Urinary bladder (tissue), 4 donors: ENCODE measurements around the gene RBPJL. TPM values are rescaled to one million over a fixed set of nuclear protein-coding genes. Genes with fewer than 3 reads are reported as not detected.

ENCODE experiments used
- DNase-seq: peaks from one replicate; pipeline ENCODE4 v3.0.0-alpha.2; 2015; ENCODE audit errors: extremely low spot score
- H3K27ac ChIP-seq: one replicate; pipeline ENCODE4 v1.5.1; 2013; ENCODE audit warnings: low read depth, mild to moderate bottlenecking, moderate library complexity
- H3K36me3 ChIP-seq: one replicate; pipeline ENCODE4 v1.6.1; 2013; ENCODE audit warnings: mild to moderate bottlenecking, moderate library complexity; ENCODE audit not compliant: insufficient read depth
- H3K4me1 ChIP-seq: one replicate; pipeline ENCODE4 v1.6.1; 2013; ENCODE audit warnings: mild to moderate bottlenecking, moderate library complexity; ENCODE audit not compliant: insufficient read depth
- H3K4me3 ChIP-seq: one replicate; pipeline ENCODE4 v1.5.1; 2013; ENCODE audit warnings: low read depth, low read length
- WGBS: extraction: QIAGEN DNeasy Blood & Tissue Kit; methylation state at CpG from one replicate; pipeline ENCODE4 v1.1.7; 2013; 5-methylcytosine and 5-hydroxymethylcytosine counted together
- polyA plus RNA-seq: library from polyadenylated mRNA; stranded (reverse); fragments of 200-250 nt; gene quantifications from one replicate; pipeline ENCODE4 v1.2.3, GENCODE V29; 2013
- total RNA-seq: library from RNA; depleted of rRNA; stranded (reverse); fragments of >200 nt; gene quantifications from one replicate; pipeline ENCODE4 v1.2.3, GENCODE V29; 2014
- donor health status: healthy with polysubstance abuse.
- donor health status: healthy.

RBPJL gene, protein sequence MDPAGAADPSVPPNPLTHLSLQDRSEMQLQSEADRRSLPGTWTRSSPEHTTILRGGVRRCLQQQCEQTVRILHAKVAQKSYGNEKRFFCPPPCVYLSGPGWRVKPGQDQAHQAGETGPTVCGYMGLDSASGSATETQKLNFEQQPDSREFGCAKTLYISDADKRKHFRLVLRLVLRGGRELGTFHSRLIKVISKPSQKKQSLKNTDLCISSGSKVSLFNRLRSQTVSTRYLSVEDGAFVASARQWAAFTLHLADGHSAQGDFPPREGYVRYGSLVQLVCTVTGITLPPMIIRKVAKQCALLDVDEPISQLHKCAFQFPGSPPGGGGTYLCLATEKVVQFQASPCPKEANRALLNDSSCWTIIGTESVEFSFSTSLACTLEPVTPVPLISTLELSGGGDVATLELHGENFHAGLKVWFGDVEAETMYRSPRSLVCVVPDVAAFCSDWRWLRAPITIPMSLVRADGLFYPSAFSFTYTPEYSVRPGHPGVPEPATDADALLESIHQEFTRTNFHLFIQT
- not detected for total RNA-seq
- polyA plus RNA-seq, result not detected

- 24% methylated on average over 41 of the region's 41 CpGs for WGBS
Measured at GRCh38 chr20:45306431-45306982, at the start of gene RBPJL. Gene RBPJL, plus strand, starts transcription at chr20:45306840. Its CDS starts 83 bp downstream, at chr20:45306923.

GRCh38 chr20:45257161-45257560, 49.5 kb upstream of the RBPJL start:
- DNase-seq, result no peak
- Histone ChIP-seq H3K4me3 (no peak overlapping the region), H3K36me3 (no peaks in the 10 kb centered on the region), H3K4me1 (no peaks in the 10 kb centered on the region), H3K27ac (no peak overlapping the region)
- 72% methylated on average over 3 of the region's 3 CpGs for WGBS

More at GRCh38 chr20:45306431-45306982, at the start of gene RBPJL:
- DNase-seq, result no peak
- Histone ChIP-seq H3K4me1 (no peaks in the 10 kb centered on the region), H3K36me3 (no peaks in the 10 kb centered on the region), H3K4me3 (no peak within 1 kb of the TSS), H3K27ac (no peak within 1 kb of the TSS)

DNA sequence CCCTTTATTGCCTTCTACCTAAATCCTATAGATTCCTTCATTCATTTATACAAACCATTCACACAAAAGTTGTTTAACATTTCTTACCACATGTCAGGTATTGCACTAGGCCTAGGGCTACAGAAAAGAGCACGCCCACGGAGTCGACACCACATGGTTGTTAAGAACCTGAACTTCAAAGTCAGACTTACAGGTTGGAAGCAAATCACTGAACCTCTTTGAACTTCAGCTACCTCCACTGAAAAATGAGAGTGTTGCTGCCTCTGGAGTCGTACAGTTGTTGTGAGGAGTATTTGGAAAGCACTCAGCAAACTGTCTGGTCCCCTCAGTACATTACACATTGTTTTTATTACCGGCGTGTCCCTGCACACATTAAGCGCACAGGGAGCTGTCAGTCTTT, 48.9 kb upstream of the RBPJL start:
- 85% methylated on average over 7 of the region's 7 CpGs for WGBS

GRCh38 chr20:45258259-45258658, 48.4 kb upstream of the RBPJL start:
- no peaks in the 10 kb centered on the region for H3K4me1 ChIP-seq
- H3K36me3 ChIP-seq, result no peaks in the 10 kb centered on the region
- DNase-seq, result no peak
- H3K27ac ChIP-seq, result no peak overlapping the region
- 92% methylated on average over 3 of the region's 3 CpGs for WGBS
- no peak overlapping the region for H3K4me3 ChIP-seq

More for the DNA sequence above, 48.9 kb upstream of the RBPJL start:
- Histone ChIP-seq H3K4me1 (no peaks in the 10 kb centered on the region), H3K36me3 (no peaks in the 10 kb centered on the region), H3K27ac (no peak overlapping the region), H3K4me3 (no peak overlapping the region)
- DNase-seq, result no peak

- Histone ChIP-seq H3K4me3 (no peak overlapping the region), H3K36me3 (no peaks in the 10 kb centered on the region), H3K4me1 (no peaks in the 10 kb centered on the region), H3K27ac (no peak overlapping the region)
- no peak for DNase-seq
- WGBS, result 55% methylated on average over 2 of the region's 2 CpGs
Measured at GRCh38 chr20:45258664-45259063, 48.0 kb upstream of the RBPJL start.

DNA sequence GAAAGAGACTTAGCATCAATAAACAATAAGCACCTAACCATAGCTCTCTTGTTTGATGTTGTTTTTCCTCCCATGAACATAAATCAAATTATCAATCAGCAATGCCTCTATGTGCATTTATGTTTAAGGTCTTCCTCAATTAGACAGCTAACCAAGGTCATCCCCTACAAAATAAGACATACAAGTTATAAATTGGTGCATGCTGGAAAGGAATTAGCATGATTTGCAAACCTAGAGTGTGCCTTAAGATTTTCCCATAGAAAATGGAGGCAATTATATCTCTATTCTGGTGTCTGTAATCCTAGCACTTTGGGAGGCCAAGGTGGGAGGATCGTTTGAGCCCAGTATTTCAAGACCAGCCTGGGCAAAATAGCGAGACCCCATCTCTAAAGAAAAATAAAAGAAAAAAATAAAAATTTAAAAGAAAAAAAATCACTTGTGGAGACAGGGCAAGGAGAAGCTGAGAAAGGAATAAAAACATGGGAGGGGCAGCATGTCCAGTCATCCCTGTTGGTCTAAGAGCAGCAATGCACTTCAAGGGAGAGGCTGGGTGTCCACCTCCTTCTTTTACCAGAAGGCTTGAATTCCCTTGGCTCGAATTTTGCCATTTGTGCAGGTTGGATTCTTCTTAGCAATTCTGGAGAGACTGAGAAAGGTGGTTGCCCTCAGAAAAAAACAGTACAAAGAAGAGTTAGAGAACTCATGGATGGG, 42.9 kb upstream of the RBPJL start:
- whole genome bisulfite sequencing, result 84% methylated on average over 3 of the region's 3 CpGs

DNA sequence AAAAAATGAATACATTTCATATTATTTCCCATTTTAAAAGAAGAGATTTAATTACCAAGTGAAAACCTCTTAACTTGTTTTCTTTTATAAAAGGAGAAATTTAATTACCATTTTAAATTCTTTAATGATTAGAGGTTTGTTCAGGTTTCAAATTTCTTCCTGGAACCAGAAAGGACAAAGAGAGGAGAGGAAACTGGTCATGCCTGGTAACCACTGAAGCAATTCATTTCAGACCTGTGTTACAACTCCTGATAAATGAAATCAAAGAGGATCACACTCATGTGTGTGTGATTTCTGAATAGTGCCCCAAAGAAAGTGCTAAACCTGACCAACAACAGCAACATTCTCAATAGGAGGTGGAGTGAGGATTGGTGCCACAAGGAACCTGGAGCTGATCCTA, 39.7 kb upstream of the RBPJL start:
- no peak for DNase-seq
- H3K36me3 ChIP-seq, result no peaks in the 10 kb centered on the region
- no peak overlapping the region for H3K4me3 ChIP-seq
- no peaks in the 10 kb centered on the region for H3K4me1 ChIP-seq
- H3K27ac ChIP-seq, result no peak overlapping the region

More for the DNA sequence above, 42.9 kb upstream of the RBPJL start:
- H3K36me3 ChIP-seq, result no peaks in the 10 kb centered on the region
- no peak overlapping the region for H3K27ac ChIP-seq
- no peaks in the 10 kb centered on the region for H3K4me1 ChIP-seq
- H3K4me3 ChIP-seq, result no peak overlapping the region
- DNase-seq, result no peak

GRCh38 chr20:45268531-45268930, 38.1 kb upstream of the RBPJL start:
- H3K4me1 ChIP-seq, result no peaks in the 10 kb centered on the region
- no peak overlapping the region for H3K27ac ChIP-seq
- 53% methylated on average over 3 of the region's 3 CpGs for WGBS
- no peak overlapping the region for H3K4me3 ChIP-seq
- no peaks in the 10 kb centered on the region for H3K36me3 ChIP-seq
- DNase-seq, result no peak

GRCh38 chr20:45269056-45269455, 37.6 kb upstream of the RBPJL start:
- no peaks in the 10 kb centered on the region for H3K4me1 ChIP-seq
- H3K36me3 ChIP-seq, result no peaks in the 10 kb centered on the region
- H3K27ac ChIP-seq, result peak overlapping the region; percentile 35
- no peak overlapping the region for H3K4me3 ChIP-seq
- DNase-seq, result no peak
- WGBS, result 77% methylated on average over 3 of the region's 3 CpGs

GRCh38 chr20:45269754-45270270, 36.8 kb upstream of the RBPJL start:
- H3K4me1 ChIP-seq, result no peaks in the 10 kb centered on the region
- DNase-seq, result no peak
- WGBS, result 76% methylated on average over 4 of the region's 4 CpGs
- no peaks in the 10 kb centered on the region for H3K36me3 ChIP-seq
- H3K4me3 ChIP-seq, result no peak overlapping the region
- H3K27ac ChIP-seq, result no peak overlapping the region

- Histone ChIP-seq H3K4me3 (no peak overlapping the region), H3K27ac (no peak overlapping the region), H3K36me3 (no peaks in the 10 kb centered on the region), H3K4me1 (no peaks in the 10 kb centered on the region)
- WGBS, result 65% methylated on average over 3 of the region's 3 CpGs
- DNase-seq, result no peak
Measured at GRCh38 chr20:45275338-45275737, 31.3 kb upstream of the RBPJL start.

- no peak for DNase-seq
- Histone ChIP-seq H3K27ac (no peak overlapping the region), H3K4me1 (no peaks in the 10 kb centered on the region), H3K4me3 (no peak overlapping the region), H3K36me3 (no peaks in the 10 kb centered on the region)
- 76% methylated on average over 1 of the region's 1 CpG for WGBS
Measured at GRCh38 chr20:45279992-45280391, 26.6 kb upstream of the RBPJL start.

DNA sequence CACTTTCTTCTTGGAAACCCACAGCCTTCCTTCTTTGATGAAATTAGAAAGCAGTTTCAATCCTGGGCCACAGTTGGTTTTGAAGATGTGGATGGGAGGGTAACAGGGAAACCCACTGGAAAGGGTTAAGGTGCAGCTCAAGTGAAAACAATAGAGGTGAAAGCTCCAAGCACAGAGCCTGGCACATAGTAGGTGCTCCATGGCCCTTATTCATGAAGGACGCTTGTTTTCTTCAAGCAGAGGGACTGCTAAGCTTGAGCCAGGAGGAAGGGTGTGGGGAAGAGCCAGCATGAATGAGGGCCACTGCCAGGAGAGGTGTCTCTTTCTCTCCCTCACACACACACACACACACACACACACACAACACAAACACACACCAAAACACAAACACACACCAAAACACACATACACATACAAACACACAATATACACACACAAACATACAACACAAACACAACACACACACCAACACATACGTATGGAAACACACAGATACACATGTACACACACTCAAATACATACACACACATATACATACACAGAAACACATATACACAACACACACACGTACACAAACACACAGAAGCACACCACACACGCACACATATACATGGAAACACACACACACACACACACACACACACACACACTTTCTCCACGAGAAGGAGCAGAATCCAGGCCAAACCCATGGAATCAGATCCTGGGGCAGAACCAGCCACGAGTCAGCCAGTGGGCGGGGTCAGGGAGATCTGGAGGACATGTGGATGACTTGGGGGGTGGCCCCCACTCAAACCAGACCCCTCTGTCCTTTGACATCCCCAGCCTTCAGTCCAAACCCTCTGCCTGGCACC, 23.7 kb upstream of the RBPJL start:
- Histone ChIP-seq H3K4me3 (no peak overlapping the region), H3K36me3 (no peaks in the 10 kb centered on the region), H3K27ac (no peak overlapping the region), H3K4me1 (no peaks in the 10 kb centered on the region)
- 62% methylated on average over 7 of the region's 7 CpGs for WGBS
- no peak for DNase-seq
